ENCODE results near the gene AARS2. TPM values are rescaled to one million over a fixed set of nuclear protein-coding genes. Genes with fewer than 3 reads are reported as not detected.
"Not testable (repeated sequence)": the region's sequence is repeated elsewhere in the genome, so short reads cannot be mapped to it uniquely, and the experiment has no call there.

Gene AARS2
- polyA plus RNA-seq, 1 experiment, result 5.8 TPM

DNA sequence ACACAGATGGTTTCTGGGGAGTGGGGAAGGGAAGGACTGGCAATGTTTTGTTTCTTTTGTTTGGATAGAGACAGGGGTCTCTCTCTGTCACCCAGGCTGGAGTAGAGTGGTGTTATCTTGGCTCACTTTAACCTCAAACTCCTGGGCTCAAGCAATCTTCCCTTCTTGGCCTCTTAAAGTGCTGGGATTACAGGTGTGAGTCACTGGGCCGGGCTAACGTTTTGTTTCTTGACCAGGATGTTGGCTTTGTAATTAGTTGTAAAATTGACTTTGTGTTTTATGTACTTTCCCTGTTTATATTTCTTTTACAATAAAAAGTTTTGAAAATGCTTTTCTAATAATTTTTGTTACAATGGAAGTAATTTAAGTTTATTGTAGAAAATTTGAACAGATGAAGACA is 40.2 kb upstream of the AARS2 start:
- DNase-seq (ENCODE audit: low read depth, low spot score), result no peak
- POLR2A ChIA-PET, result no interaction called here
- no peak overlapping the region for H3K4me3 ChIP-seq (ENCODE audit: low read depth, low read length)
- CTCF ChIA-PET, result no interaction called here
- no peaks in the 10 kb centered on the region for H3K9me3 ChIP-seq (ENCODE audit: control insufficient read depth, insufficient read depth, low read length)
- H3K27ac ChIP-seq (ENCODE audit: low read depth, low read length), result no peak overlapping the region
- peaks cover 18% of the 10 kb centered on the region for H3K27me3 ChIP-seq (ENCODE audit: control insufficient read depth, insufficient read depth, low read length)
- TF ChIP-seq CTCF (IDR thresholded peaks at IDR 0.05; ENCODE audit: low read depth, low read length), result no peak

DNA sequence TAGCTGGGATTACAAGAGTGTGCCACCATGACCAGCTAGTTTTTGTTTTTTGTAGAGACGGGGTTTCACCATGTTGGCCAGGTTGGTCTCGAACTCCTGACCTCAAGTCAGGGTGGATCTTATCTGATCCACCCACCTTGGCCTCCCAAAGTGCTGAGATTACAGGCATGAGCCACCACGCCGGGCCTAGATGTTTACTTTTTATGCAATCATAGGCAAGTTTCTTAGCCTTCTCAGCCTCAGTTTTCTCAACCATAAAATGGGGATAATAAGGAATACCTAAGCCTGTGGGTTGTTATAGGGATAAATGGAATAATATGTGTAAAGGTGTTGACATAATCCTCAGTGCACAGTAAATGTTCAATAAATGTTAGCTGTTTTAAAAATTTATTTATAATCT is 39.1 kb upstream of the AARS2 start:
- ChIA-PET POLR2A (no interaction called here), CTCF (interaction anchor here (1.6 kb wide), 1 partner anchor 40 kb away, joined by 6 read pairs; the partner anchor contains the start of gene AARS2)
- H3K27ac ChIP-seq (ENCODE audit: low read depth, low read length), result no peak overlapping the region
- H3K27me3 ChIP-seq (ENCODE audit: control insufficient read depth, insufficient read depth, low read length), result peaks cover 16% of the 10 kb centered on the region
- TF ChIP-seq CTCF (IDR thresholded peaks at IDR 0.05; ENCODE audit: low read depth, low read length), result no peak
- H3K9me3 ChIP-seq (ENCODE audit: control insufficient read depth, insufficient read depth, low read length), result no peaks in the 10 kb centered on the region
- DNase-seq (ENCODE audit: low read depth, low spot score), result no peak
- no peak overlapping the region for H3K4me3 ChIP-seq (ENCODE audit: low read depth, low read length)

DNA sequence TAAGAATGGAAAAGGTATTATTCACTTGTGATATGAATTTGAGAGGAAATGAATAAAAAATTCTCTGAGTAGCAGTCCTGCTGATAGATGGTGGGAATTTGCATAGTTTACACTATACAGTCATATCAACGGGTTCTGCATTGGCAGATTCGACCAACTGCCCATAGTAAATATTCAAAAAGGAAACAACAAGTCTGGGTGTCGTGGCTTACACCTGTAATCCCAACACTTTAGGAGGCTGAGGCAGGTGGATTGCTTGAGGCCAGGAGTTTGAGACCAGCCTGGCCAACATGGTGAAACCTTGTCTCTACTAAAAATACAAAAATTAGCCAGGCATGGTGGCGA is 37.5 kb upstream of the AARS2 start:
- CTCF ChIA-PET; H3K4me3 ChIP-seq (ENCODE audit: low read depth, low read length); POLR2A ChIA-PET: not testable (repeated sequence)

DNA sequence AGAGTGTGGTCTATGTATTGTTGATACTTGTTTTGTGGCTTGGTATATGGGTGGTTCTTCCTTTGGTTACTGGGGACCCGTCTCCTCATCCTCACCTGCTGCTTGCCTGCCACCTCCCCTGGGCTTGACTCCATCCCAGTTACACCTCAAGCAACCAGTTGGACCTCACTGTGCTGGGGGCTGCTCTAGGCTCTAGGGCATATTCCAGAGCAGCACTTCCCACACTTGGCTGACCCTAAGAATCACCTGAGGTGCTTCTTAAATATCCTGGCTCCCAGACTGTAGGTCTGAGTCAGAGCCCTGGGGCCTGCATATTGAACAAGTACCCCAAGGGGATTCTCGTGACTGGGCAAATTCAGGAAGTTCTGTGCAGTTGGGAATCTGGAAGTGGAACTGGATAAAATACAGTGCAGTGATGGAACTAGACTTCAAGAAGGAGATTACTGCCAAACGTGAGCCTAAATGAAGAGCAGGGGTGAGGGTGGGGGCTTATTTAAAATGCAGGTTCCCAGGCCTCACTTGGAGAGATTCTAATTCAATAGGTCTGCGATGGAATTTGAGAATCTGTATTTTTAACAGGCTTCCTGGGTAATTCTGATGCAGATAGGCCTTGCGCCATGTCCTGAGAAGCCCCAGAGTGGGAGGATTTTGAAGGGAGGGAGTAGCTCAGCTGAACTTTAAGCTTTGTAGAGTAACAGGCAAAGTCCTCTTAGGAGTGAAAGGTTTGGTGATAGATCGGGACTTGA is 36.9 kb upstream of the AARS2 start:
- Histone ChIP-seq H3K27ac (ENCODE audit: low read depth, low read length) (no peak overlapping the region), H3K4me3 (ENCODE audit: low read depth, low read length) (no peak overlapping the region), H3K27me3 (ENCODE audit: control insufficient read depth, insufficient read depth, low read length) (peaks cover 16% of the 10 kb centered on the region), H3K9me3 (ENCODE audit: control insufficient read depth, insufficient read depth, low read length) (no peaks in the 10 kb centered on the region)
- DNase-seq (ENCODE audit: low read depth, low spot score), result no peak
- TF ChIP-seq CTCF (IDR thresholded peaks at IDR 0.05; ENCODE audit: low read depth, low read length), result no peak
- POLR2A ChIA-PET, result no interaction called here
- CTCF ChIA-PET, result no interaction called here

More for the DNA sequence above, 37.5 kb upstream of the AARS2 start:
- peaks cover 14% of the 10 kb centered on the region for H3K27me3 ChIP-seq (ENCODE audit: control insufficient read depth, insufficient read depth, low read length)
- H3K27ac ChIP-seq (ENCODE audit: low read depth, low read length); DNase-seq (ENCODE audit: low read depth, low spot score); H3K9me3 ChIP-seq (ENCODE audit: control insufficient read depth, insufficient read depth, low read length): not testable (repeated sequence)

- DNase-seq (ENCODE audit: low read depth, low spot score); H3K4me3 ChIP-seq (ENCODE audit: low read depth, low read length); H3K27ac ChIP-seq (ENCODE audit: low read depth, low read length); POLR2A ChIA-PET; H3K9me3 ChIP-seq (ENCODE audit: control insufficient read depth, insufficient read depth, low read length): not testable (repeated sequence)
- peaks cover 48% of the 10 kb centered on the region for H3K27me3 ChIP-seq (ENCODE audit: control insufficient read depth, insufficient read depth, low read length)
- CTCF ChIA-PET, result interaction anchor here (0.6 to 1.3 kb wide), 3 partner anchors 33 to 112 kb away, joined by 3 read pairs; no protein-coding TSS in a partner anchor
Measured at GRCh38 chr6:44346818-44347217, 33.7 kb upstream of the AARS2 start.

- H3K27ac ChIP-seq (ENCODE audit: low read depth, low read length), result no peak within 1 kb of the TSS
- DNase-seq (ENCODE audit: low read depth, low spot score), result no peak
- no peak within 1 kb of the TSS for H3K4me3 ChIP-seq (ENCODE audit: low read depth, low read length)
- ChIA-PET CTCF (interaction anchor here (0.6 to 2.9 kb wide), 7 partner anchors 11 to 609 kb away, joined by 3 to 14 read pairs (median 3); no protein-coding TSS in a partner anchor), POLR2A (no interaction called here)
- H3K9me3 ChIP-seq (ENCODE audit: control insufficient read depth, insufficient read depth, low read length), result peaks cover 4% of the 10 kb centered on the region; the same call in 1 of the 2 replicates
- H3K27me3 ChIP-seq (ENCODE audit: control insufficient read depth, insufficient read depth, low read length), result peaks cover 68% of the 10 kb centered on the region
- TF ChIP-seq CTCF (IDR thresholded peaks at IDR 0.05; ENCODE audit: low read depth, low read length), result no peak
Measured at GRCh38 chr6:44342489-44342888, 29.3 kb upstream of the AARS2 start, which contains the start of gene SPATS1. Gene SPATS1 (plus strand): TSS chr6:44342650. CDS start chr6:44343096, 446 bp downstream.
